ENCODE data around the gene PANK1. TPM values are rescaled to one million over a fixed set of nuclear protein-coding genes. Genes with fewer than 3 reads are reported as not detected.

PANK1 gene
- total and polyA plus RNA-seq, 2 of the 4 experiments (the other 2 are of a cell fraction): 3.0 to 8.8 TPM

DNA sequence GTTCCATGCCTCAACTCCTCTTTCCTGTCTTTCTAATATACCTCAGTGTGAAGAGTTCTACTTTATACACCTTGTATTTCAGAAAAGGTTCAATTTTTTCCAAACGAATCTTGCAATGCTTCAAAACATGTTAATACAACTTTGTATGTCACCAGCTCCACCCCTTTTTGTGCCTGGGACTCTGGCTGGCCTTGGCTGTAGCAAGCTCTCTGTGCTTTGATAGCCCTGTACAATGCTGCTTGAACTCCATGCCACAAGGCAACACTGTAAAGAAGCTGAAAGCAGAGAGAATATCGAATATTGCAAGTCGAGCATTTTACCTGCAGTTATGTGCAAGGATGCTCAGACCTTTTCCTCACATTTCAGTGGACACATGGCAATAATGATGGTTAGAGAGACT is 52.5 kb downstream of the PANK1 start:
- CTCF ChIA-PET: no interaction called here
- in situ Hi-C loops (cut with MboI; ENCODE audit: low sequenced_read_pairs): no loop called here
- WGBS, 2 experiments (ENCODE audit: extremely low coverage in 2 of 2, insufficient read length in 1 of 2): no CpG with 5 or more reads among the region's 3 CpGs
- Histone ChIP-seq H2AK5ac (ENCODE audit: low read depth, low read length) (no peak overlapping the region), H3K4me1 (ENCODE audit: control insufficient read depth, insufficient read depth, low read length) (peaks cover 10% of the 10 kb centered on the region), H3K9me3 (ENCODE audit: control insufficient read depth, insufficient read depth, low read length) (no peaks in the 10 kb centered on the region; the same call in 1 of the 2 replicates), H2BK120ac (ENCODE audit: low read depth, low read length) (no peak overlapping the region), H3K4me2 (ENCODE audit: low read depth, low read length) (no peak overlapping the region), H3K36me3 (ENCODE audit: control insufficient read depth, insufficient read depth, low read length) (no peaks in the 10 kb centered on the region), H3K23ac (ENCODE audit: low read depth, low read length) (no peak overlapping the region), H3K9ac (ENCODE audit: low read depth, low read length) (no peak overlapping the region), H3K27ac (ENCODE audit: insufficient read depth, low read length) (no peak overlapping the region), H3K14ac (replicated peaks; ENCODE audit: low read depth, low read length) (no peak overlapping the region), H4K20me1 (ENCODE audit: insufficient read depth, low read length) (no peaks in the 10 kb centered on the region), H2BK5ac (ENCODE audit: low read depth, low read length, poor library complexity, severe bottlenecking) (no peak overlapping the region), H3K18ac (ENCODE audit: low read depth, low read length) (no peak overlapping the region), H3K27me3 (ENCODE audit: control insufficient read depth, insufficient read depth, low read length) (no peaks in the 10 kb centered on the region), H2BK20ac (ENCODE audit: low read depth, low read length) (no peak overlapping the region), H2AK9ac (replicated peaks; ENCODE audit: low read depth, low read length, poor library complexity) (no peak overlapping the region), H3K56ac (ENCODE audit: extremely low read depth, insufficient read depth, low read length) (no peak overlapping the region), H4K8ac (ENCODE audit: low read depth in 2 of 2, low read length in 2 of 2) (no peak overlapping the region), H2AFZ (replicated peaks; ENCODE audit: low read length, poor library complexity) (no peak overlapping the region), H3K4me3 (ENCODE audit: insufficient read depth, low read depth, low read length) (no peak overlapping the region), H4K5ac (ENCODE audit: low read depth, low read length) (no peak overlapping the region), H4K91ac (ENCODE audit: insufficient read depth, low read depth, low read length) (no peak overlapping the region), H3K79me1 (ENCODE audit: low read depth in 1 of 2, low read length in 2 of 2) (no peaks in the 10 kb centered on the region; a peak in 1 of 4 replicates), H2BK15ac (ENCODE audit: low read depth, low read length) (no peak overlapping the region), H3K9me1 (ENCODE audit: insufficient read depth, low read length) (peaks cover 6% of the 10 kb centered on the region), H3K4ac (ENCODE audit: low read depth, low read length) (no peak overlapping the region)
- BruUV-seq (replicated peaks): no TSS peak
- ATAC-seq (ENCODE audit: low read depth) (no peak), DNase-seq (no peak)
- TF ChIP-seq NFE2L2 (IDR thresholded peaks at IDR 0.05; ENCODE audit: low read depth, low read length) (no peak), RCOR1 (IDR thresholded peaks at IDR 0.05; ENCODE audit: insufficient replicate concordance, low read length) (no peak)
- POLR2A ChIA-PET (ENCODE audit: unreplicated experiment): no interaction called here
- intact Hi-C loops (cut with micrococcal nuclease): no loop called here
- dilution Hi-C loops (cut with HindIII; ENCODE audit: low sequenced_read_pairs, unreplicated experiment): no loop called here

Measured in IMR-90 (cell line).